Epithelial cell of proximal tubule (primary cell): ENCODE results near the gene STARD3NL. TPM values are rescaled to one million over a fixed set of nuclear protein-coding genes. Genes with fewer than 3 reads are reported as not detected.

Experiments used
- DNase-seq: peaks from one replicate; pipeline ENCODE4 v3.0.0-alpha.2; 2011; ENCODE audit warnings: low read depth
- H3K4me3 ChIP-seq: 2 replicates; pipeline ENCODE4 v1.5.1; 2011; ENCODE audit warnings: low read depth, mild to moderate bottlenecking, low read length
- total RNA-seq: library from RNA; depleted of rRNA; stranded (reverse); fragments of >200 nt; gene quantifications from 2 replicates; pipeline ENCODE4 v1.2.3, GENCODE V29; 2015
- TF ChIP-seq, protein P1 (sequence below): conservative IDR thresholded peaks from 2 replicates; pipeline ENCODE4 v1.5.1; 2012; ENCODE audit warnings: low read depth, mild to moderate bottlenecking, low read length

STARD3NL gene
- total RNA-seq, 1 donor from 2014 or later: 51.8 TPM

DNA sequence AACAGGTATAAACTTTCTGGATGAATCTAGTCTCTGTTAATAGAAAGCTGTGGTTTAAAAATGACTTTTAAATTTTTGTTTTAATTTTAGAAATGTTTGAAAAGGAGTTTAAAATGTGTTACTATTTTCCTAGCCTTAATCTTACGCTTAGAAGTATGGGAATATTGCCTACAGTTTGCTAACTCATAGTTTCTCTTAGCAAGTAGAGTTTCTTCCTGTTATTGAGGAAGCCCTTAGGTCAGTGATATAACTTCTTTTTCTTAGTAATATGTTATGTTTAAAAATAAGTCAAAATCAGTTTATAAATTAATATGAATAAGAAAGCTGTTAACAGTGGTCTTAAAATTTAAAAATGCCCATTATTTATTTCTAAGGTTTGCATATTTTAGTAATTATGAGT lies 3.1 kb downstream of the STARD3NL start:
- TF ChIP-seq, protein P1, sequence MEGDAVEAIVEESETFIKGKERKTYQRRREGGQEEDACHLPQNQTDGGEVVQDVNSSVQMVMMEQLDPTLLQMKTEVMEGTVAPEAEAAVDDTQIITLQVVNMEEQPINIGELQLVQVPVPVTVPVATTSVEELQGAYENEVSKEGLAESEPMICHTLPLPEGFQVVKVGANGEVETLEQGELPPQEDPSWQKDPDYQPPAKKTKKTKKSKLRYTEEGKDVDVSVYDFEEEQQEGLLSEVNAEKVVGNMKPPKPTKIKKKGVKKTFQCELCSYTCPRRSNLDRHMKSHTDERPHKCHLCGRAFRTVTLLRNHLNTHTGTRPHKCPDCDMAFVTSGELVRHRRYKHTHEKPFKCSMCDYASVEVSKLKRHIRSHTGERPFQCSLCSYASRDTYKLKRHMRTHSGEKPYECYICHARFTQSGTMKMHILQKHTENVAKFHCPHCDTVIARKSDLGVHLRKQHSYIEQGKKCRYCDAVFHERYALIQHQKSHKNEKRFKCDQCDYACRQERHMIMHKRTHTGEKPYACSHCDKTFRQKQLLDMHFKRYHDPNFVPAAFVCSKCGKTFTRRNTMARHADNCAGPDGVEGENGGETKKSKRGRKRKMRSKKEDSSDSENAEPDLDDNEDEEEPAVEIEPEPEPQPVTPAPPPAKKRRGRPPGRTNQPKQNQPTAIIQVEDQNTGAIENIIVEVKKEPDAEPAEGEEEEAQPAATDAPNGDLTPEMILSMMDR: no peak
- no peak for DNase-seq
- no peak overlapping the region for H3K4me3 ChIP-seq

DNA sequence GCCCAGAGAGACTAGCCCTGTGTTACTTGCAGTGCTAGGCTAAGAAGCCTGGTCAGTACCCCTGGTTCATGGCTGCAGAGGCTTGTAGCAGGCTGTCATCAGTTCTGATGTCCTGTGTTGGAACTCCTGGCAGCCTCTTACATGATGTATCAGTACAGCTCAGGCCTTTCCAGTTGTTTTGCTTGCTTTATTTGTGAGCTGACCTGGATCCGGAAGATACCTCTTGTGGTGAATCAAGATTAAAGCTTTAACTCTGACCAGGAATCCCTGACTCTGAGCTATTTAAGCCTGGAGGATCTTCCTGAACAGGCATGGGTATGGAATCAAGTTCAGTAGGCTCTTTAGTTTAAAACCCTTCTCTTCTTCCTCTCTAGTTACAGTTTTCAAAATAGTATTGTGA lies 4.4 kb downstream of the STARD3NL start:
- H3K4me3 ChIP-seq: no peak overlapping the region
- no peak for DNase-seq
- TF ChIP-seq, protein P1: no peak

DNA sequence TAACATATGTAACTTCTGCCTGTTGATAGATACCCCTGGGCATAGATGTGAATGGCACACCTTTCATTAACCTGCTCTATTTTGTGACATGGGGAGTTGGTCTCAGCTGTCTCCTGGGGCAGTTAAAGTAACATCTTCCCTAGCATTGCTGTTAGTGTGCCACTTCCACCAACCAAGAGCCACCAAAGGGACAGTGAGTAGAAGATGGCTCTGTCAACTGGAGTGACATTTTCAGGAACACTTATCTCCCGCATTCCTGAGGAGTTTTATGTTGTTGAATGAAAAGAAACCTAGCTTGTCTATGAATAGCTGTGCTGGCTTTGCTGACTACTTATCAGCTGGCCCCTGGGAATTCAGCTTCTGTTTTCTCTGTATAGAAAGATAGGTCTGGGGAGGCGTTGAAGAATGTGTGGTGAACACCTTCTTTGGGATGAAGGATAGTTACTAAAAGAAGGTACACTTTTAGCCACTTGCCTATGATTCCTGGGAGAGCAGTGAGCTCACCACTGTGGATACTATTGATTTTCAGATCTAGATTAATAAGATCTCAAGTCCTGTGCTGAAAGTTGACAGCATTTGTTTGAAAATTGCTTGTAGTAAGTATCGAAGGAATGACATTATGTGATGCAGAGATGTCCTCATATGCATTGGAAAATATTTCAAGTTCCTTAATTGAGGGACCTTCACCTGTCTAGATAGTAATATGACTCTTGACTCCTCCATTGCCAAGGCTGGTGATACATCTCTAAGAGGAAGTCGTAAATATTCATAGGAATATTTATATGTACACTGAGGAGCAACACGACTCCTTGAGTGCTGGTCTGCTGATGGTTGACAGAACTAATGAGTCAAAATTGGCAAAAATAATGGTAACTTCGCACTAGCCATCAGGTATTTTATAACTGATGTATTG lies 7.6 kb downstream of the STARD3NL start:
- H3K4me3 ChIP-seq: no peak overlapping the region
- TF ChIP-seq, protein P1: no peak
- no peak for DNase-seq

DNA sequence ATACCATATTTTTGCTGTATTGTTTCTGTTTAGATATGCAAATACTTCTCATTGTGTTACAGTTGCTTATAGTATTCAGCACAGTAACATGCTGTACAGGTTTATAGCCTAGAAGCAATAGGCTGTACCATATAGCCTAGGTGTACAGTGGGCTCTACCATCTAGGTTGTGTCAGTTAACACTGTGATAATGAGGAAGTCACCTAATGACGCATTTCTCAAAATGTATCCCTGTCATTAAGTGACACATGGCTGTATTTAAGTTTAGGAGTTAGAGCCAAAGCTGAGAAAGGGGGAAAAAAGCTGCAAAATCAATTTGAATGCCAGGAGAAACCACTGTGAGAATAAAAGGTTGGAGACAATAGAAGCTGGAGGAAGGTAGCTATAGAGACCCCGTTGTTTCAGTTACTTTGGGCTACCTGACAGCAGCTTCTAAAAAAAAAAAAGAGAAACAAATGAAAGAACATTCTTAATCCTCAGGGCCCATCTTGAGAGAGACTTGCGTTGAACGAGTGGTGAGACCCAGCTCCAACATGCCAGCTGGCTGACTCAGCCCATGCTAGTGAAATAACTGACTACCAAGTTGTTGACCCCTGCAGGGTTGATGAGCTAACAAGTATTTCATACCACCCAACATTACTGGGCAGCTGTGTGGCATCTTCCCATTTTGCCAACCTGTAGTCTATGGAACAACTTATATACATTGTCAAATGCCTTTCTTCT lies 8.7 kb downstream of the STARD3NL start:
- H3K4me3 ChIP-seq: no peak overlapping the region
- DNase-seq: peak; percentile 81
- TF ChIP-seq, protein P1: no peak

DNA sequence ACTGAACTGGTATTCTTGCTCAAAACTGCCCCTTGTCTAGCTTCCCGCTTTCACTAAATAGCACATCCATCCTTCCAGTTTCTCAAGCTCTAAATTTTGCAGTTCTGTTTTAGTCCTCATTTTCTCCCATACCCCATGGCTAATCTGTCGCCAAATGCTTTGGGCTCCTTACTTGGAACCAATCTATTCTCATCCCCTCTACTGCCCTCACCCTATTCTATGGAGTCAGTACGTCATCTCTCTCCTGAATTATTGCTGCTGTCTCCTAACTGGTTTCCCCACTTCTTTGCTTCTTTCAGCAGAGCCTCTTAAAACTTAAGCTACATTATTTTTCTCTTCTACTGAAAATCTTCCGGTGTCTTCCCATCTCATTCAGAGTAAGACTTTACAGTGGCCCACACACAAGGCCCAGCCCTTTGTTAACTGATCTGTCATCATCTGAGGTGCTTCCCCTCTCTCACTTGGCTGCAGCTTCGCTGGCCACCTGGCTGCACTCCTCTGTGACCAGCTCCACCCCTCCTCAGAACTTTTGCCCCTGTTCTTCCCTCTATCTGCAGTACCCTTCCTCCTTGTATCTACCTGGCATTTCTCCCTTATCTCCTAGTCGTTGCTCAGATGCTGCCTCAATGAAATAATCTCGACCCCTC lies 9.9 kb downstream of the STARD3NL start:
- H3K4me3 ChIP-seq: no peak overlapping the region
- TF ChIP-seq, protein P1: no peak
- no peak for DNase-seq

DNA sequence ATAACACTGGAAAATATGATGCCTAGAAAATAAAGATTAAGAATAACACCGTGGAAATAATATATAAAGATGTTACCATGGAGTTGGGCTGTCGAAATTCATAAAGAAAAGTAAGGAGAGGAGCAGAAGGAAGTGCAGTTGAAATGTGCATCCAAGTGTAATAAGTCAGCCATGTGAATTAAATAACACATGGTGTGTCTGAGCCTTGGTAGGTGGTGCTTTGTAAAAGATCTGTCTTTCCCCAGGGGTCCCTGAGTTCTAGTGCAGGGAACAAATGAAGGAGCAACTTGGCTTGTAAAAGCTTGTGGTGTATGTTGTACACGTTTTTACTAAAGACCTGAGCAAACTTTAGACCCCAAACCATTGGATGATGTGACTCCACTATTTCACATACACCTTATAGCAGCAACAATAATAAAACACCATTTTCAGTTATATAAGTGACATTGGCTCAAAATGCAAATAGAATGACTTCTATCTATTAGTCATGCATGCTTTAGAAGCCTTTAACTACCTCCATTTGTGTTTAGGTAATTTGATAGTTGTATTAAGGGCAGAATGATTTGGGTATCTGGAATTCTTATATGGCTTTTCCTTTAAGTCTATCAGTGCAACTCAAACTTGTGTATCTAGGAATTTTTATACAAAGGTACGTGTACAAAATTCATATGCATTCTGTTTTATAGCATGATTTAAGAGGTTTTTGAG lies 11.3 kb downstream of the STARD3NL start:
- TF ChIP-seq, protein P1: no peak
- no peak overlapping the region for H3K4me3 ChIP-seq
- DNase-seq: no peak
